BLaER1 (cell line): ENCODE measurements around the gene SEPTIN7.

ENCODE experiments used
- H3K27ac ChIP-seq: shearing (Covaris generic); formaldehyde crosslinking; 2 replicates; pipeline ENCODE4 v1.8.1; 2022
- H3K27me3 ChIP-seq: shearing (Covaris generic); formaldehyde crosslinking; 2 replicates; pipeline ENCODE4 v1.8.1; 2022
- H3K36me3 ChIP-seq: shearing (Covaris generic); formaldehyde crosslinking; 2 replicates; pipeline ENCODE4 v1.8.1; 2022
- H3K4me1 ChIP-seq: shearing (Covaris generic); formaldehyde crosslinking; 2 replicates; pipeline ENCODE4 v1.8.1; 2022
- H3K4me2 ChIP-seq: shearing (Covaris generic); formaldehyde crosslinking; 2 replicates; pipeline ENCODE4 v1.8.1; 2022
- H3K4me3 ChIP-seq: shearing (Covaris generic); formaldehyde crosslinking; 2 replicates; pipeline ENCODE4 v1.8.1; 2022
- H3K9ac ChIP-seq: shearing (Covaris generic); formaldehyde crosslinking; 2 replicates; pipeline ENCODE4 v1.8.1; 2022
- H3K9me3 ChIP-seq: shearing (Covaris generic); formaldehyde crosslinking; 2 replicates; pipeline ENCODE4 v1.8.1; 2022
- H4K20me1 ChIP-seq: shearing (Covaris generic); formaldehyde crosslinking; 2 replicates; pipeline ENCODE4 v1.8.1; 2022
- Cebpa-rat ChIP-seq: shearing (Covaris generic); IDR thresholded peaks from 2 replicates; pipeline ENCODE4 v1.8.1; 2022

SEPTIN7 gene

GRCh38 chr7:35825974-35826373, 25.1 kb downstream of the SEPTIN7 start:
- H3K36me3 ChIP-seq, result peaks cover 74% of the 10 kb centered on the region
- H3K27ac ChIP-seq, result no peak overlapping the region
- no peak overlapping the region for H3K4me2 ChIP-seq
- no peak overlapping the region for H3K9ac ChIP-seq
- peaks cover 57% of the 10 kb centered on the region for H3K9me3 ChIP-seq
- peaks cover 100% of the 10 kb centered on the region for H4K20me1 ChIP-seq
- TF ChIP-seq Cebpa-rat, result no peak
- no peaks in the 10 kb centered on the region for H3K27me3 ChIP-seq
- H3K4me1 ChIP-seq, result peaks cover 13% of the 10 kb centered on the region
- H3K4me3 ChIP-seq, result no peak overlapping the region

GRCh38 chr7:35826751-35827150, 25.9 kb downstream of the SEPTIN7 start:
- Histone ChIP-seq H3K9me3 (peaks cover 49% of the 10 kb centered on the region), H3K27me3 (no peaks in the 10 kb centered on the region), H3K4me3 (no peak overlapping the region), H3K4me1 (peaks cover 13% of the 10 kb centered on the region), H3K9ac (no peak overlapping the region), H4K20me1 (peaks cover 100% of the 10 kb centered on the region), H3K36me3 (peaks cover 72% of the 10 kb centered on the region), H3K27ac (no peak overlapping the region), H3K4me2 (no peak overlapping the region)
- TF ChIP-seq Cebpa-rat, result no peak

GRCh38 chr7:35828817-35829216, 28.0 kb downstream of the SEPTIN7 start:
- H3K4me1 ChIP-seq, result peaks cover 13% of the 10 kb centered on the region
- no peak for TF ChIP-seq Cebpa-rat
- H3K9ac ChIP-seq, result no peak overlapping the region
- H4K20me1 ChIP-seq, result peaks cover 100% of the 10 kb centered on the region
- H3K9me3 ChIP-seq, result peaks cover 28% of the 10 kb centered on the region
- no peaks in the 10 kb centered on the region for H3K27me3 ChIP-seq
- H3K36me3 ChIP-seq, result peaks cover 68% of the 10 kb centered on the region
- H3K4me2 ChIP-seq, result no peak overlapping the region
- no peak overlapping the region for H3K4me3 ChIP-seq
- no peak overlapping the region for H3K27ac ChIP-seq

GRCh38 chr7:35831208-35831607, 30.4 kb downstream of the SEPTIN7 start:
- Histone ChIP-seq H3K4me1 (peaks cover 13% of the 10 kb centered on the region), H3K9ac (no peak overlapping the region), H3K27me3 (no peaks in the 10 kb centered on the region), H3K9me3 (peaks cover 23% of the 10 kb centered on the region), H3K27ac (no peak overlapping the region), H4K20me1 (peaks cover 96% of the 10 kb centered on the region), H3K4me3 (no peak overlapping the region), H3K4me2 (no peak overlapping the region), H3K36me3 (peaks cover 77% of the 10 kb centered on the region)
- TF ChIP-seq Cebpa-rat, result no peak

- H3K9me3 ChIP-seq, result peaks cover 6% of the 10 kb centered on the region; the same call in 1 of the 2 replicates
- peaks cover 81% of the 10 kb centered on the region for H4K20me1 ChIP-seq
- no peaks in the 10 kb centered on the region for H3K27me3 ChIP-seq
- TF ChIP-seq Cebpa-rat, result no peak
- H3K9ac ChIP-seq, result no peak overlapping the region
- H3K36me3 ChIP-seq, result peaks cover 70% of the 10 kb centered on the region
- H3K4me1 ChIP-seq, result no peaks in the 10 kb centered on the region
- no peak overlapping the region for H3K4me3 ChIP-seq
- H3K4me2 ChIP-seq, result no peak overlapping the region
- H3K27ac ChIP-seq, result no peak overlapping the region
These were observed 39.3 kb downstream of the SEPTIN7 start for GRCh38 chr7:35839860-35840854.

- Histone ChIP-seq H3K4me3 (no peak overlapping the region), H3K9ac (no peak overlapping the region), H3K4me2 (no peak overlapping the region), H3K36me3 (peaks cover 76% of the 10 kb centered on the region), H3K9me3 (peaks cover 7% of the 10 kb centered on the region; the same call in 1 of the 2 replicates), H3K4me1 (no peaks in the 10 kb centered on the region), H3K27me3 (no peaks in the 10 kb centered on the region), H3K27ac (no peak overlapping the region), H4K20me1 (peaks cover 78% of the 10 kb centered on the region)
- TF ChIP-seq Cebpa-rat, result no peak
These were observed 46.1 kb downstream of the SEPTIN7 start for GRCh38 chr7:35846816-35847412.

- Histone ChIP-seq H3K9ac (no peak overlapping the region), H3K4me3 (no peak overlapping the region), H3K27me3 (no peaks in the 10 kb centered on the region), H3K27ac (no peak overlapping the region), H3K4me2 (no peak overlapping the region), H4K20me1 (peaks cover 74% of the 10 kb centered on the region), H3K36me3 (peaks cover 85% of the 10 kb centered on the region), H3K4me1 (no peaks in the 10 kb centered on the region), H3K9me3 (peaks cover 15% of the 10 kb centered on the region; the same call in 1 of the 2 replicates)
- no peak for TF ChIP-seq Cebpa-rat
These were observed 47.9 kb downstream of the SEPTIN7 start for GRCh38 chr7:35848725-35849124.

GRCh38 chr7:35849158-35849831, 48.4 kb downstream of the SEPTIN7 start:
- H3K4me3 ChIP-seq, result no peak overlapping the region
- no peak for TF ChIP-seq Cebpa-rat

GRCh38 chr7:35849954-35850353, 49.1 kb downstream of the SEPTIN7 start:
- H4K20me1 ChIP-seq, result peaks cover 68% of the 10 kb centered on the region
- peaks cover 27% of the 10 kb centered on the region for H3K9me3 ChIP-seq
- no peak overlapping the region for H3K4me3 ChIP-seq
- H3K9ac ChIP-seq, result no peak overlapping the region
- H3K27me3 ChIP-seq, result no peaks in the 10 kb centered on the region
- no peak overlapping the region for H3K27ac ChIP-seq
- no peaks in the 10 kb centered on the region for H3K4me1 ChIP-seq
- no peak overlapping the region for H3K4me2 ChIP-seq
- peaks cover 83% of the 10 kb centered on the region for H3K36me3 ChIP-seq
- TF ChIP-seq Cebpa-rat, result no peak

More at GRCh38 chr7:35849158-35849831, 48.4 kb downstream of the SEPTIN7 start:
- no peak overlapping the region for H3K4me2 ChIP-seq
- no peak overlapping the region for H3K27ac ChIP-seq
- peaks cover 20% of the 10 kb centered on the region; the same call in 1 of the 2 replicates for H3K9me3 ChIP-seq
- H4K20me1 ChIP-seq, result peaks cover 73% of the 10 kb centered on the region
- H3K27me3 ChIP-seq, result no peaks in the 10 kb centered on the region
- no peak overlapping the region for H3K9ac ChIP-seq
- H3K36me3 ChIP-seq, result peaks cover 87% of the 10 kb centered on the region
- H3K4me1 ChIP-seq, result no peaks in the 10 kb centered on the region
